GM18519 (cell line): ENCODE measurements around the gene FGGY.

ENCODE experiments used
- ATAC-seq: cut with Tn5 transposase; IDR thresholded peaks from one replicate; pipeline ENCODE4 v1.9.1; 2021; ENCODE audit warnings: mild to moderate bottlenecking, moderate library complexity; ENCODE audit not compliant: unreplicated experiment, low FRiP score

Gene FGGY

DNA sequence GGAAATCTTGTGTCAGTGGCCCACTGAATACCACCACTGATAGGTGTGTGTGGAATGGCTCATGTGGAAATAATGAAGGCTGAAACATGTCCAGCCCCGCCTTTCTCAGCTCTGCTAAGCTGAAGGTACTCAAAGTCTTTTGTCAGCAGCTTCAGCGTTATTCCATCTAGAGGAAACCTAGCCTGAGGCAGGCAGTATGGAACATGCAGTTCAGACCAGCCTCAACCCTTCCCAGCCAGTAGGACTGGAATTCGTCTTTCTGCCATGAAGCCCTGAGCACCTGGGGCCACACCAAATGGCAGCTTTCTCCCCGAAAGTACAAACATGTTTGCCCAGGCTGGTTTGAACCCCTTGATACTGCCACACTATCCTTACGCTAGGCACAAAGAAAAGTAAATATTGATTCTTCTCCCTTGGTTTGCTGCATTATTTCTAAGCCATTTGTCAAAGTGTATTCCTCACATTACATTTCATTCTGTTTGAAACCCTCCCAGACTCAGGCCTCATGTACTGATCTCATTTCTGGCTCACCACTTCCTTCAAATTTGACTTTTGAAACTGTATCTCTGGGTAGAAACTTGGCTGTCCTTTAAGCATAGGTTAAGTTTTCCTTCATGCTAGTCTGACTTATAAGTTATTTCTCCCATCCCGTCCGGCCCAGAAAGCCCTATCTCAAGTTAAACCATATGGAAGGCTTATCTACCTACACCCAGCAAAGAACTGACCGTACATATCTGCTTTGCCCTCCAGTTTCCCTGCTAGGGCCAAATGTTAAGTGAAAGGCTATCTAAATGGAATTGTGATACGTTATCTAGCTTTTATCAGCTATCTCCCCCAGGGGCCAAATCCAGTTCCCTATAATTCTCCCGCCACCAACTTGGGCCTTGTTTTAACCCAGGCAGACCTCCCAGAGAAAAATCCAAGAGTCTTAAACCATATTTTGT lies 472.2 kb downstream of the FGGY start:
- no peak for ATAC-seq

- no peak for ATAC-seq
Measured at GRCh38 chr1:59769736-59770095, 472.8 kb downstream of the FGGY start.

DNA sequence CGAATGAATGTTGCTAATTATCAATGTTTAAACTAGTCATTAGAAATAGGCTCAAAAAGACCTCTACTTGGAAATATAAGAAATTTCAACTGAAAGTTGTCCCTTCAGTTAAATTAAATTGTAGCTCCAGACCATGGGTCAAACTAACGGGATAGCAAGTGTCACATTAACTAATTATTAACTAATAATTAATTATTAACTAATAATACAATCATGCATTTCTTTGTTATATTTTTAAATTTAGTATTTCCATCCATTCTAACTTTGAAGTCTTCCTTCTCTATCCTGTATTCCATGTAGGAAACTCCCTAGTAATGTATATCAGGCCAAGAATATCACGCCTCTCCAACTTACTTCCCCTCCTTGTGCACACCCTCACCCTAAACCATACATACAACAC lies 474.5 kb downstream of the FGGY start:
- no peak for ATAC-seq

GRCh38 chr1:59775480-59775879 lies 478.6 kb downstream of the FGGY start:
- no peak for ATAC-seq

DNA sequence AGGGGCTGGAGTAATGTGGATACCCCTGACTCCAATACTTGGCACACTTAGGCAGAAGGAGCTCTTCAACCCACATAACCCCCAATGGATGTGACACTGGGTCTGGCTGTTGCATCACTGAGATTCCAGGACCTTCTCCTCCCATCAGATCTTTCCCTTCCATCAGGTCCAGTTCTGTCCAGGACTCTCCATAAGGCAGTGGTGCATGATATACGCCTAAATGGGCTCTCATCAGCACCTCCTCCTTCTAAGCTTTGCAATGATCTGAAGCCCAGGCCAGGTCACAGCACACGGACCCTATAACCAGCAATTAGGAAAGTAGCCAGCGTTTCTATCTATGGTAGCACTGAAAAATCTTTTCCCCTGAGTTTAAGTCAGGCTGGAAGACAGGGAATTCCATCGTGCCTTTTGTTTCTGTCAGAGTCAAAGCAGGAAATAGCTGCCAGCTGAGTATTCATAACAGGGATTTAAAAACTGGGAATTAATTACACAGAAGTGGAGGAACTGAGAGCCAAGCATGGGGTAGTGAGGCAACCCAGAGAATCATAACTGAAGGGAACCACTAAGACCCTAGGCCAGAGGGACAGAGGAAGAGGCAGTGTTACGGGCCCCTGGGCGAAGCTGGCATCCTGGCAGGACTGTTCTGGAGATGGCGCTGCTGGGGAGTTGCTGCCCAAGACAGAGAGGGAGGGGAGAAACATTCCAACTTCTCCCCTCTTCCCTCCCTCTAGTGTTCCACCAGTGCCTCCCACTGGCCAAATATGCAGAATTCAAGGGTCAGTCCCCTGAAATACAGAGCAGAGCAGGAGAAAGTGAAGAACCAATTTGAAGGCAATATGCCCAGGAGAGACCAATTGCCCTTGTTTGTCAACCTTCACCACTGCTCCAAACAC lies 480.3 kb downstream of the FGGY start:
- no peak for ATAC-seq

DNA sequence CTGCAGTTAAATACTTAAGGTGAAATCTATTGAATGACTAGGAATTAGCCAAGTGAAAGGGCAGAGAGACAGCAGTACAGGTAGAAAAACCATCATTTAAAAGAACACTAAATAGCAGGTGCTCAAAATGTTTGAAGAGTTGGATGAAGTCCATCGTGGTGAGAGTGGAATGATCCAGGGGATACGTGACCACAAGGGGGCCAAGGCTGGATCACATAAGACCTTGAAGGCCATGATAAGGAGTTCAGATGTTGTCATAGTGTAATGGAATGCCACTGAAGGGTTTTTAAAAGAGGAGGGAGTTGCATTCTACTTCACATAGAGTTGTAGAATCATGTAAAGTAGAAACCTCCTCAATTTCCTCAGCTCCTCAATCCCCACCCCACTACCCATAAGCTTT lies 483.1 kb downstream of the FGGY start:
- no peak for ATAC-seq

- ATAC-seq = no peak
Measured at GRCh38 chr1:59788825-59789224, 491.9 kb downstream of the FGGY start.

- no peak for ATAC-seq
Measured at GRCh38 chr1:59798600-59798999, 501.7 kb downstream of the FGGY start.

DNA sequence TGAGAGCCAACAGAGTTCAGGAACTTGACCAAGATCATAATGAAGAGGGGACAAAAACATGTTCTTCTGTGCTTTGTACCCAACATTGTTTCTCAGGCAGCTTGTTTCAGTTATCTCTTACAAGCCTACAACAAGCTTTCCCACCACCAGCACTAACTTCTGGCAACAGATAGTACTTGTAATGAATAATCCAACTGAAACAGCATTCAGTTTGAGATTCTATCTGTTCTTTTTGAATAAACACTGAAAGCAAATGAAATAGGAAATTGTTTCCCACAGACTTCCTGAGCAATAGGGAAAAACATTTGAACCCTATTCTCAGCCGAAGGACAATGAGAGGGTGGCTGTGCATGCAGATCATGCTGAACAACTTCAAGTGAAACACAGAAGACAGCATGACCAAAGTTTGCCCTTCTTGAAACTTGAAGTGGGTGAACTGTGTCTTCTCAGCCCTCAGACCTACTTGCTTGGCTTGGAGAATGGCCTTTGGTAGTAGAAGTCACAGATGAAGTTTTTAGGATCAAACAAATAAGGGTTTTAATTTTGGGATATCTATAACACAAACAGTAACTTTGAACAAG lies 506.7 kb downstream of the FGGY start:
- ATAC-seq = no peak

DNA sequence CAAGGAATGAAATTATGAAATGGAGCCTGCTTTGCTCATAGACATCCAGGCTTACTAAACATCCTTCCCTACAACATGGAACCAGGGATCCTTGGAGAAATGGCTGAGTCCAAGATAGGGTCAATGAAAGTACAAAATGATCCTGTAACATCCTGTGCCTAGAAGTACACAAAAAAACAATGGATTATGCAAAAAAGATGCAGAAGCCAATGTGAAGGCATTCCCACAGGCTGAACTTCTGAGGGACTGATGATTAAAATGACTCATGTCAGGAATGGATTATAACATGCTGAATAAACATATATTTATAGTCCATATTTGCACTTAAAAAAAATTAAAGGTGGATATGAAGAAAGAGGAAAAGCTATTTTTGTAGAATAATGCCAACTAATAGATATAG lies 507.4 kb downstream of the FGGY start:
- ATAC-seq = no peak

GRCh38 chr1:59805554-59805953 lies 508.7 kb downstream of the FGGY start:
- ATAC-seq = no peak
